Astrocyte (in vitro differentiated cells and primary cell): ENCODE data around the gene SNRNP70.

Experiments
- CTCF ChIP-seq: IDR thresholded peaks from 2 replicates; pipeline ENCODE4 v1.5.1; 2011; ENCODE audit warnings: low read depth, mild to moderate bottlenecking, inconsistent platforms, low read length, moderate library complexity; ENCODE audit not compliant: insufficient read depth
- EZH2 ChIP-seq: IDR thresholded peaks from 2 replicates; pipeline ENCODE4 v1.6.1; 2012; ENCODE audit warnings: mild to moderate bottlenecking, low read length, inconsistent platforms; ENCODE audit not compliant: insufficient read depth

GRCh38 chr19:49101160-49101559 lies 15.9 kb downstream of the SNRNP70 start:
- no peak for TF ChIP-seq EZH2
- TF ChIP-seq CTCF, result no peak
